ENCODE data around the gene FGGY.

GRCh38 chr1:59592924-59593323 is 296.0 kb downstream of the FGGY start:
- no peak for TF ChIP-seq CTCF (conservative IDR thresholded peaks at IDR 0.05)
- TF ChIP-seq EZH2 (IDR thresholded peaks at IDR 0.05; ENCODE audit: low read depth): no peak
